Kidney epithelial cell (primary cell): Measurements from ENCODE around the gene PUM1. TPM values are rescaled to one million over a fixed set of nuclear protein-coding genes. Genes with fewer than 3 reads are reported as not detected.

Source experiments
- DNase-seq: peaks from one replicate; pipeline ENCODE4 v3.0.0-alpha.2; 2010; ENCODE audit warnings: low read depth
- H3K27me3 ChIP-seq: 2 replicates; pipeline ENCODE4 v1.6.0; 2011; ENCODE audit warnings: low read length; ENCODE audit not compliant: control insufficient read depth, insufficient read depth
- H3K36me3 ChIP-seq: 2 replicates; pipeline ENCODE4 v1.5.1; 2011; ENCODE audit warnings: low read length; ENCODE audit not compliant: control insufficient read depth, insufficient read depth
- H3K4me3 ChIP-seq: 2 replicates; pipeline ENCODE4 v1.5.1; 2011; ENCODE audit warnings: low read depth, mild to moderate bottlenecking, control low read depth, low read length
- CTCF ChIP-seq: IDR thresholded peaks from 2 replicates; pipeline ENCODE4 v1.5.1; 2011; ENCODE audit warnings: mild to moderate bottlenecking, moderate library complexity, low read length, control low read depth, inconsistent platforms; ENCODE audit not compliant: insufficient read depth, poor library complexity, severe bottlenecking
- total RNA-seq: library from RNA; depleted of rRNA; stranded (reverse); fragments of >200 nt; gene quantifications from 2 replicates; pipeline ENCODE4 v1.2.3, GENCODE V29; 2015

Gene PUM1
- total RNA-seq, 1 donor from 2014 or later = 78.1 TPM

DNA sequence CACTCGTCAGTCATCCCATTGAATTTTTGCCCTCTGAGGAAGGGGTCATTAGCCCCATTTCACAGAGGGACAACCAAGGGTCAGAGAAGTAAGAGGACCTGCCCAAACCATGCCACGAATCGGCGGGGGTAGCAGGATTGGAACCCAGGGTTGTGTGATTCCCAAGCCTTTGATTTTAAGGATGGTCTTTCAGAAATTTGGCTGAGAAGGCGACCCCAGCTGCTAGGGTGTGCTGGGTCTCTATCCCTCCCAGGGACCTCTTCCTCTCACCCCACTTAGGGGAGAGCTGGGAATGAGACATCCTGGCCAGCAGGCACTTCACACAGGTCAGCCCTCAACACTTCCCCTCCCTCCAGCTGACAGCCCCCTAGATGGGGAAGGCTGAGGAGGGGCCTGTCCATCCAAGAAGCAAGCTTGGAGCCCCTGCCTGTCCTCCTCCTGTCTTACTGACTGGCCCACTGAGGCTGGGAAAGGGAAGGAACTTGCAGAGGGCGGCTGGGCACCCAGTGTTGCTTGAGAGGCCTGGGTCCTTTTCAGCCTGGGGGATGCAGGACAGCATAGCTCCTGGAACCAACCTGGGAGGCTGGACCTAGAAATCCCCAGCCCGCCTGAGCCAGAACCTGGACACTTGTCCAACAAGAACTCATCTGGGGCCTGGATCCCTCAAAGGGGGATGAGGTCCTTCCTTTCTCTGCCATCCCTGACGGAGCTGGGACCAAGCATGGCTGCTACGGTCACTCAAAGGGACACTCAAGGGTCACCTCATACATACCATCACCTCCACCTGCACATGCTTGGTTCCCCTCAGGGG is 158.7 kb downstream of the PUM1 start:
- H3K4me3 ChIP-seq = no peak overlapping the region
- H3K27me3 ChIP-seq = no peaks in the 10 kb centered on the region
- DNase-seq = no peak
- H3K36me3 ChIP-seq = no peaks in the 10 kb centered on the region
- TF ChIP-seq CTCF = no peak

- H3K4me3 ChIP-seq = no peak overlapping the region
- H3K27me3 ChIP-seq = no peaks in the 10 kb centered on the region
- no peak for DNase-seq
- no peaks in the 10 kb centered on the region for H3K36me3 ChIP-seq
- TF ChIP-seq CTCF = no peak
These were observed 159.4 kb downstream of the PUM1 start for GRCh38 chr1:30905916-30906620.

DNA sequence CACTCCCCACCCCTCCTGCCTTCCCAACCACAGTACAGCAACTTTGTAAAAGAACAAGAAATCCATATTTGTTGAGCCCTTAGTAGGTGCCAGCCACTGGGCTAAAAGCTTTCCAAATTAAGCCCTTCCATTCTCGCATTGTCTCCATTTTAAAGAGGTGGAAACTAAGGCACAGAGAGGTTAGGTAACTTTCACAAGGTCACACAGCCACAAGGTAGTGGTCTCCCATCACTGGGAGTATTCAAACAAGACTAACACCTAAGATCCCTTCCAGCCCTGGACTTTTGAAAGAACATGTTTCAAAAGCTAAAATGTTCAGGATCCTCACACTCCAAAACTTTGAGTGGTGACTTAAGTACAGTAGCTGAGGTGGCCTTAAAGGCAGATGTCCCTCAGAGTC is 160.1 kb downstream of the PUM1 start:
- TF ChIP-seq CTCF = no peak
- no peak for DNase-seq
- Histone ChIP-seq H3K27me3 (no peaks in the 10 kb centered on the region), H3K36me3 (no peaks in the 10 kb centered on the region), H3K4me3 (no peak overlapping the region)

- Histone ChIP-seq H3K27me3 (no peaks in the 10 kb centered on the region), H3K36me3 (no peaks in the 10 kb centered on the region), H3K4me3 (no peak overlapping the region)
- no peak for DNase-seq
- TF ChIP-seq CTCF = no peak
These were observed 160.6 kb downstream of the PUM1 start for GRCh38 chr1:30904962-30905335.

GRCh38 chr1:30904191-30904961 is 161.1 kb downstream of the PUM1 start:
- H3K27me3 ChIP-seq = no peaks in the 10 kb centered on the region
- no peaks in the 10 kb centered on the region for H3K36me3 ChIP-seq
- TF ChIP-seq CTCF = no peak
- H3K4me3 ChIP-seq = no peak overlapping the region
- DNase-seq = no peak
